ENCODE measurements around the gene FTCDNL1. TPM values are rescaled to one million over a fixed set of nuclear protein-coding genes. Genes with fewer than 3 reads are reported as not detected.

The FTCDNL1 gene
- total and polyA plus RNA-seq, 2 of the 13 experiments (the other 11 are each of a cell fraction or from before 2014, with no cell fraction given), result 0.98 to 1.4 TPM

Small RNAs within 50 kb of the gene (small RNA-seq; reads per million reads assigned to genes)
- gene AC108032.1 (ENCODE audit: insufficient read depth in 2 of 3, insufficient read length in 3 of 3, low read depth in 2 of 3, low replicate concordance in 1 of 3) (0 reads per million in 3 experiments), gene RN7SL717P (ENCODE audit: insufficient read depth in 2 of 3, insufficient read length in 3 of 3, low read depth in 2 of 3, low replicate concordance in 1 of 3) (0 reads per million in 3 experiments)

Other genes starting within 250 kb of the FTCDNL1 start
- gene C2orf69, start 60.1 kb upstream of the FTCDNL1 start, total RNA-seq (2016; rRNA removed; fragmentation: Illumina TruSeq; extraction: Trizol), result 19.3 and 24.2 TPM in 2 replicates
- gene C2orf69, start 60.1 kb upstream of the FTCDNL1 start, polyA plus RNA-seq (2011; rRNA removed), result 3.5 and 4.8 TPM in 2 replicates
- gene TYW5, start 104.3 kb upstream of the FTCDNL1 start, total RNA-seq (2016; rRNA removed; fragmentation: Illumina TruSeq; extraction: Trizol), result 14.6 and 14.8 TPM in 2 replicates
- 6.3 and 8.3 TPM in 2 replicates for gene TYW5, start 104.3 kb upstream of the FTCDNL1 start, polyA plus RNA-seq (2011; rRNA removed)
- 72.9 and 90.9 TPM in 2 replicates for gene MAIP1, start 104.4 kb upstream of the FTCDNL1 start, total RNA-seq (2016; rRNA removed; fragmentation: Illumina TruSeq; extraction: Trizol)
- 21.7 and 22.3 TPM in 2 replicates for gene MAIP1, start 104.4 kb upstream of the FTCDNL1 start, polyA plus RNA-seq (2011; rRNA removed)